Measurements from ENCODE around the gene ACP4. TPM values are rescaled to one million over a fixed set of nuclear protein-coding genes. Genes with fewer than 3 reads are reported as not detected.

Gene ACP4
- total and polyA plus RNA-seq, 2 experiments from 2014 or later, result not detected

- no peak for TF ChIP-seq CTCF (conservative IDR thresholded peaks at IDR 0.05; ENCODE audit: low read depth in 2 of 2)
Measured at GRCh38 chr19:50829801-50830200, 39.6 kb downstream of the ACP4 start (continued).

GRCh38 chr19:50830266-50831025 is 40.2 kb downstream of the ACP4 start:
- peaks cover 18% of the 10 kb centered on the region for H3K27me3 Mint-ChIP-seq (ENCODE audit: insufficient read depth, low read depth, poor library complexity)

More at GRCh38 chr19:50830266-50831025, 40.2 kb downstream of the ACP4 start:
- no peaks in the 10 kb centered on the region for H3K36me3 ChIP-seq (ENCODE audit: insufficient read depth)
- H3K27me3 ChIP-seq (ENCODE audit: insufficient read depth), result peaks cover 16% of the 10 kb centered on the region
- H3F3A ChIP-seq (replicated peaks; ENCODE audit: low read depth), result no peaks in the 10 kb centered on the region
- H3K27ac Mint-ChIP-seq, result no peak overlapping the region
- H3K27ac ChIP-seq (ENCODE audit: low read depth), result no peak overlapping the region
- no peaks in the 10 kb centered on the region for H3K36me3 Mint-ChIP-seq (ENCODE audit: low read depth)
- no peak overlapping the region for H3K4me3 Mint-ChIP-seq
- no peaks in the 10 kb centered on the region for H3K4me1 ChIP-seq (ENCODE audit: insufficient read depth)
- peaks cover 7% of the 10 kb centered on the region; the same call in 1 of the 3 replicates for H3K9me3 Mint-ChIP-seq
- ATAC-seq (peak; percentile 43; the same call in 2 of the 3 replicates), DNase-seq (ENCODE audit: low spot score) (no peak)
- no peaks in the 10 kb centered on the region for H3K4me1 Mint-ChIP-seq
- no peak overlapping the region for H3K4me3 ChIP-seq
- H3K9me2 ChIP-seq (ENCODE audit: insufficient read depth), result 0 out of 2 replicates have a peak, but pooled peaks cover 2% of the 10 kb centered on the region
- H2AFZ ChIP-seq, result no peak overlapping the region
- TF ChIP-seq REST (IDR thresholded peaks at IDR 0.05; ENCODE audit: unreplicated experiment) (no peak), ZNF331 (CRISPR knock-in tag; IDR thresholded peaks at IDR 0.05; ENCODE audit: low read depth) (no peak), ZNF462 (CRISPR knock-in tag; IDR thresholded peaks at IDR 0.05) (no peak), EZH2phosphoT487 (IDR thresholded peaks at IDR 0.05; ENCODE audit: unreplicated experiment) (no peak), JUNB (IDR thresholded peaks at IDR 0.05; ENCODE audit: unreplicated experiment) (no peak), CREB1 (CRISPR knock-in tag; IDR thresholded peaks at IDR 0.05; ENCODE audit: low read depth) (no peak), POLR2AphosphoS5 (IDR thresholded peaks at IDR 0.05; ENCODE audit: low read depth) (no peak), STAT1 (IDR thresholded peaks at IDR 0.05; ENCODE audit: unreplicated experiment) (no peak), ETS1 (IDR thresholded peaks at IDR 0.05) (no peak), ZNF114 (CRISPR knock-in tag; IDR thresholded peaks at IDR 0.05) (no peak)
- H3K4me2 ChIP-seq, result no peak overlapping the region
- no peaks in the 10 kb centered on the region for H4K20me1 ChIP-seq (replicated peaks; ENCODE audit: insufficient read depth)
- no peaks in the 10 kb centered on the region for H3K79me2 ChIP-seq (replicated peaks; ENCODE audit: insufficient read depth)

Data from GM23338 (cell line).